ENCODE data around the gene SLC25A3.
"Not testable (repeated sequence)": the region's sequence is repeated elsewhere in the genome, so short reads cannot be mapped to it uniquely, and the experiment has no call there.

SLC25A3 gene

GRCh38 chr12:98593351-98594049, at the start of gene SLC25A3:
Gene SLC25A3, plus strand, starts transcription at chr12:98593686. Its CDS starts 293 bp downstream, at chr12:98593979.
- DNase-seq, result peak; percentile 98 to 99 (median 99)

DNA sequence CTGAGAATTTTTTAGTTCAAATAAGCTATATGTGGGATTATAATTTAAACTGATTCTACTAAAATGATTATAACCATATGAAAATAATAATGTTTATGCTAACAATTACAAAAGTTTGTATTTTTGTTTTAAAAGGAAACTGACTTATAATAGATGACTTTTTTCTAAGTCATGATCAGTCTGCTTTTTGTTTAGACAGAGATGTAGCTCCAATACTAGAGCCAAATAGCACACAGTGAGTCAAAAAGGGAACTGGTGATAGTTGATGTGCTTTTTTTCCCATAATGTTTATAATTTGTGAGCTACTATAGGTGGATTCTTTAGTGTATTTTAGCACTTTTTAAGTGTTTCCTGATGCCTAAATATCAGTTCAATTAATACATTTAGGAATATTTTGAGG, 49.8 kb upstream of the SLC25A3 start:
- no peak for DNase-seq

DNA sequence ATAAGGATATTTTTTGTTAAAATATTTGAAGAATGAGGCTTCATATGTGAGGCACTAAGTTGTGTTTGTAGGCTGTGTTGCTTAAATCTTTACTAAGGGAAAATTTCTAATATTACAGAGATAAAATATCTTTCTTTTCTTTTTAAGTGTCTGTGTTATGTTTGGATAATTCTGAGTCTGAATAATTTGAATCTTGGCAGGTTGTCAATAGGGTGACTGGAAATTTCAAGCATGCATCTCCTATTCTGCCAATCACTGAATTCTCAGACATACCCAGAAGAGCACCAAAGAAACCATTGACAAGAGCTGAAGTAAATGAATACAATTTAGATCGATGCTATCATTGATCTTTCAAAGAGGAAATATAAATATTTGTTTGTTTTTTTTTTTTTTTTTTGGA, 48.7 kb upstream of the SLC25A3 start:
- no peak for DNase-seq

- no peak for DNase-seq
These were observed 43.9 kb upstream of the SLC25A3 start for GRCh38 chr12:98549371-98550110.

DNA sequence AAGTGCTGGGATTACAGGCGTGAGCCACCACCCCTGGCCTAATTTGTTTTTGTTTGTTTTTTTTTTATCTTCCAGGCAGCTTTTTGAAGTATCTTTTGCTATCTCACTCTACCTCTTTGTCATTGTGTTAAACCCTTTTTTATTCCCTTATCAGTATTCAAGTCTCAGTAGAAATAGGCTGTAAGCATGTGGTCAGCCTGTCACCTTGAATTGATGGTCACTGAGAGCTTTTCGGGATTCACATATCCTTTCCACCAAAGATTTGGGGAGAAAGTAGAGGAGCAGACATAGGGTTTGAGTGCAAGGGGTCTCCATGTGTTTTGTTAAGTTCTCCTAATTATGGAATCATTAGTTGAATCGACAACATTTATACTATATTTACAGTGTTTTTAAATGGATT, 41.7 kb upstream of the SLC25A3 start:
- DNase-seq, result no peak

- not testable (repeated sequence) for DNase-seq
These were observed 35.4 kb upstream of the SLC25A3 start for GRCh38 chr12:98558097-98558496.

DNA sequence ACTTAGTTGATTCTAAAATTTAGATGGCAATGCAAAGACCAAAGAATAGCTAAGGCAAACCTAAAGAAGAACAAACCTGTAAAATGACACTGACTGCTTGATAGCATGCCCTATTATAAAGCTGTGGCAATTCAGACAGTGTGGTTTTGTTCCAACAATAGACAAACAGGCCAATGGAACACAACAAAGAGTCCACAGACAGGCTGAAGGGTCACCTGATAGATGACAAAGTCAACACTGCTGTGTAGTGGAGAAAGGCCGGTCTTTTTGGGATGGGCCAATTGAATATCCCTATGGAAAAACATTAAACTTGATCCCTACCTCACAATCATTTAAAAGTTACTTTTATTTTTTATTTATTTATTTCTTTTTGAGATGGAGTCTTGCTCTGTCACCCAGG, 33.8 kb upstream of the SLC25A3 start:
- DNase-seq, result peak in 1 of 3 experiments; percentile 6

DNA sequence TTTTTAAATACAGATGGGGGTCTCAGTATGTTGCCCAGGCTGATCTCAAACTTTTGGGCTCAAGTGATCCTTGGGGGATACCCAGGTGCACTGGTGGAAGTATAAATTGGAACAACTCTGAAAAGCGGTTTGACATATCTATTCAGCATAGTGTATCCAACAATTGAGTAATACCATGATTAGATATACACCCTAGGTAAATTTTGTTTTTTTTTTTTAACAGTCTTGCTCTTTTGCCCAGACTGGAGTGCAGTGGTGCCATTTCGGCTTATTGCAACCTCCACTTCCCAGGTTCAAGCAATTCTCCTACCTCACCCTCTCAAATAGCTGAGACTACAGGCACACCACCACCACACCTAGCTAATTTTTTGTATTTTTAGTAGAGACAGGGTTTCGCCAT, 31.6 kb upstream of the SLC25A3 start:
- DNase-seq, result no peak

DNA sequence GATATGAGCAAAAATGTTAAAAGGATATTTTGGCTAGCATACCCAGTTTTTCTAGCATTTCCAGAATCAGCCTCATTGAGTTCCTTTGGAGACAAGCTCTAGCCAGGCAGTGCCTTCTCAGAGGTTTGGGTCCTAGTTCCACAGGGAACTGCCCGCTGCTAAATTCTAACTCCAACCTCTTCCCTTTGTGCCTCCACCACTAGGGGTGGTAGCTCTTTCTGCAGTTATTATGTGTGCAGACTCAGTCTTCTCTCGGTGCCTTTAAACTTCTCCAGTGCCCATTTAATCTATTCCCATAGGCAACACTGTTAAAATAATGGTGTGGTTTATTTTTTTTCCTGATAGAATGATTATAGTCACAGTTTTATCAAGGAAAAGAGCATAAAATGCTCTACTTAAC, 21.5 kb upstream of the SLC25A3 start:
- DNase-seq, result no peak

DNA sequence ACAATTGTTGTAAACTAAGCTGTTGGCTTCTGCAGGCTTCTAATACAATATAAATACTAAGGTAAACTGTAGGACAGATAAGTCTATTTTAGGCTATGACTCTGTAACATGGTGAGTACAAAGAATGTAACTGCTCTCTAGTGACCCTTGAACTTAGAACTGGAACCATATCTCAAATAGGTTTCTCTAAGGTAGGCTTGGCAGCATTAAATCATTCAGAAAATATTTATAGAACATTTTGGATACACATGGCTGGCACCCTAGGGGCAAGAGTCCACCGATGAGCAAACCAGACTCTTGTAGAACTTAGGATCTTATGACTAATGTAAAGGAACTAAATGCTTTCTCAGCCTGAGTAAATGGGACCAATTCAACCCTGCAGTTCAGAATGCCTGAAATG, 19.4 kb upstream of the SLC25A3 start:
- no peak for DNase-seq

DNA sequence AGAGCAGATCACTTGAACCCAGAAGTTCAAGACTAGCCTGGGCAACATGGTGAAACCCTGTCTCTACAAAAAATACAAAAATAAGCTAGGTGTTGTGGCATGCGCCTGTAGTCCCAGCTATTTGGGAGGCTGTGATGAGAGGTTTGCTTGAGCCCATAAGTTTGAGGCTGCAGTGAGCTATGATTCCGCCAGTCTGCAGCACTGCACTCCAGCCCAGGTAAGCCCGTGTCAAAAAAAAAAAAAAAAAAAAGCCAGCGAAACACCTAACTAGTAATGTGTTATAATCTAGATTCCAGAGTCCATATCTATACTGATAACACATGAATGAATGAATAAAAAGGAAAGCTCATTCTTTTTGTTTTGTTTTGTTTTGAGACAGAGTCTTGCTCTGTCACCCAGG, 18.5 kb upstream of the SLC25A3 start:
- no peak for DNase-seq

DNA sequence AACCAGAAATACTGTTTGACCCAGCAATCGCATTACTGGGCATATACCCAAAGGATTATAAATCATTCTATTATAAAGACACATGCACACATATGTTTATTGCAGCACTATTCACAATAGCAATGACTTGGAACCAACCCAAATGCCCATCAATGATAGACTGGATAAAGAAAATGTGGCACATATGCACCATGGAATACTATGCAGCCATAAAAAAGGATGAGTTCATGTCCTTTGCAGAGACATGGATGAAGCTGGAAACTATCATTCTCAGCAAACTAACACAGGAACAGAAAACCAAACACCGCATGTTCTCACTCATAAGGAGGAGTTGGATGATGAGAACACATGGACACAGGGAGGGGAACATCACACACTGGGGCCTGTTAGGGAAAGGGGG, 16.7 kb upstream of the SLC25A3 start:
- DNase-seq, result not testable (repeated sequence)

GRCh38 chr12:98578392-98578791, 15.1 kb upstream of the SLC25A3 start:
- no peak for DNase-seq

DNA sequence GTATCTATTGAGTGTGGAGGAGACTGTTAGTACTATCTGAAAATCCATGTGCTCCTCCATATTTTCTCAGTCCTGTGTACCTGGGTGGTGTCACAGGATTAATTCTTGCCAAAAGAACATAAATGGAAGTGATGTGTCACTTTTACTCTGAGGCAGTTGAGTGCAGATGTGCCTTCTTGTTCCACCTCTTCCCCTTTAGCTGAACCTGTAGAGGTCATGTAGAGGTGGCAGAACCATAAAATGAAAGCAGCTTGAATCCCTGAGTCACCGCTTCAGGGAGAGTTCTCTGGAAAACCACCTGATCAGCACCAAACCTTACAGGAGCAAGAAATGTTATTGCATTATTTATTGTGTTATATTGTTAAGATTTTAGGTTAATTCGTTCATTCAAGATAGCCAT, 14.7 kb upstream of the SLC25A3 start:
- DNase-seq, result no peak

DNA sequence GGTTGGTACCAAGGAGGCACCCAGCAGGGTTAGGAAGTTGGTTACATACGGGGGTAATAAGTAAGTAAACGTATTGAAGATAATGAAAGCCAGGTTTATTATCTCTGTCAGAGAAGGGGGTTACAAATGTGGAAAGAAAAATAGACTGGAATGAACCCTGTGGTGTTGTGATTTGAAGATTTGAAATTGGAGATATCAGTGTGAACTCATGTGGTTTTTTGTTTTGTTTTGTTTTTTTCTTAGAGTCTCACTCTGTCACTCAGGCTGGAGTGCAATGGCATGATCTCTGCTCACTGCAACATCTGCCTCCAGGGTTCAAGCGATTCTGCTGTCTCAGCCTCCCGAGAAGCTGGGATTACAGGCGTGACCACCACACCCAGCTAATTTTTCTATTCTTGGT, 14.1 kb upstream of the SLC25A3 start:
- DNase-seq, result no peak

GRCh38 chr12:98579835-98580234, 13.7 kb upstream of the SLC25A3 start:
- no peak for DNase-seq

DNA sequence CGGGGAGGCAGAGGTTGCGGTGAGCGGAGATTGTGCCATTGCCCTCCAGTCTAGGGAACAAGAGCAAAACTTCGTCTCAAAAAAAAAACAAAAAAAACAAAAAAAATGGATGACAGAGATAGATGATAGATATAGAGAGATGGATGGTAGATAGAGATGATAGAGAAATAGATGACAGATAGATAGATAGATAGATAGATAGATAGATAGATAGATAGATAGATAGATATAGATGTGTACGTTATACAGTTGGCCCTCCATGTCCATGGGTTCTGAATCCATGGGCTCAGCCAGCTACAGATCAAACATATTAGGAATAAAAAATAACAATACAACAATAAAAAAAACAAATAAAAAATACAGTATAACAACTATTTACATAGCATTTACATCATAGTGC, 12.8 kb upstream of the SLC25A3 start:
- DNase-seq, result no peak

DNA sequence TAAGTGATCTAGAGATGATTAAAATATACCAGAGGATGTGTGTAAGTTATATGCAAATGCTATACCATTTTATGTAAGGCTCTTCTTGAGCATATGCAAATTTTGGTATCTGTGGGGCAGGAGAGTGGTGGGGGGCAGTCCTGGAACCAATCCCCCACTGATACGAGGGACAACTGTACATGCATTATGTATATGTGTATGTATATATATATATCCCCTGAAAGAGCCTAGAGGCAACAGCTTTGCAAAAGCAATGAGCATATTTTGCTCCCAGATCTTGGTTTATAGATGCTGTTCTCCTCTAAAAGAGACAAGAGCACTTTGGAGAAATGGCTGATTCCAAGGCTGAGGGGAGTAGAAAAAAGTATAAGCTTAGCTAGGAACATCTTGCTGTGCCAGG, 12.4 kb upstream of the SLC25A3 start:
- no peak for DNase-seq

DNA sequence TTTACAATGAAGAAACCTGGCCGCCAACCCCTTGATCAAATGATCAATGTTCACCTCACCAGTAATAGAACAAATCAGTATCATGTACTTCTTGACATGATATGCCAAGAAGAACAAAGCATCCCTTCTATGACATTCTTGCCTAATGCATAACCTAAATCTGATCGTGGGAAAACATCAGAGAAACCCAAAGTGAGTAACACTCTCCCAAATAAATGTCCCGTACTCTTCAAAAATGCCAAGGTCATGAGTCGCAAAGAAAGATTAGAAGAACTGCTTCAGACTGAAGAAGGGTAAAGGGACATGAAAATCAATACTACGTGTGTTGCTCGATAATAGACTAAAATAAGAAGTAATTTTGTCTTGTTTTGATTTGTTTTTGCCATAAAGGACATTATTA, 11.4 kb upstream of the SLC25A3 start:
- no peak for DNase-seq

DNA sequence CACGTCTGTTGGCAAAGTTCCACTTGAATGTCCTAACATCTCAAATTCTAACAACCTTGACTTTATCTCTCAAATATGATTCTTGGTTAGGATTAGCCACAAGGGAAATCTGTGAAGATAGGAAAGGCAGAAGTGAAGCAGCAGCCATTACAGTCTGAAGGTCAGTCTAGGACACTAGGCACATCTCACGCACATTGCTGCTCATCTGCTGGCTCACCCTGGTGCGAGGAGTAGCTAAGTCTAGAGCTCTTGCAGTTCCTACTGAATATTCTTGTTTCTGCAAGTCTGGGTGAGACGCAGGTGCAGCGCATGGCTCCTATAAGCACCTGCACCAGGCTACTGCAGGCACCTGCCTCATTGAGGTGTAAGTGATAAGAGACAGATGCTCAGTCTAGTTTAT, 6.4 kb upstream of the SLC25A3 start:
- DNase-seq, result peak in 2 of 3 experiments; percentile 19 to 96

DNA sequence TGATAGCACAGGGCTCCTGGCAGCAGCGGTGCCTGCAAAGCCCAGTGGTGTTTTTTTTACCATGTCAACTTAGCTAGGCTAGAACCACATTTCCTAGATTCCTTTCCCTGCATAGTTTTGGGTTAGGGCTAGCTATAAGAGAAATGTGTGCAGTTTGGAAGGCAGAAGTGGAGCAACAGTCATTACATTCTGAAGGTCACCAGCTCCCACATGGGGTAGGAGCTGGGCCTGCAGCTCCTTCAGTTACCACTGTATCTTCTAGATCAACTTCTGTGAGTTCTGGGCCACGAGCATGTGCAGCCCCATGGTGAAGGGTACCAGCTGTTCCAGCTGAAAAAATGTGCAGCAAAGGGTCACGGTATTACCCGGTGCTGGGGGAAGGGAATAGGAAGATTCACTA, 2.3 kb upstream of the SLC25A3 start:
- DNase-seq, result no peak

- no peak for DNase-seq
These were observed 612 bp upstream of the SLC25A3 start for GRCh38 chr12:98592825-98593322.

DNA sequence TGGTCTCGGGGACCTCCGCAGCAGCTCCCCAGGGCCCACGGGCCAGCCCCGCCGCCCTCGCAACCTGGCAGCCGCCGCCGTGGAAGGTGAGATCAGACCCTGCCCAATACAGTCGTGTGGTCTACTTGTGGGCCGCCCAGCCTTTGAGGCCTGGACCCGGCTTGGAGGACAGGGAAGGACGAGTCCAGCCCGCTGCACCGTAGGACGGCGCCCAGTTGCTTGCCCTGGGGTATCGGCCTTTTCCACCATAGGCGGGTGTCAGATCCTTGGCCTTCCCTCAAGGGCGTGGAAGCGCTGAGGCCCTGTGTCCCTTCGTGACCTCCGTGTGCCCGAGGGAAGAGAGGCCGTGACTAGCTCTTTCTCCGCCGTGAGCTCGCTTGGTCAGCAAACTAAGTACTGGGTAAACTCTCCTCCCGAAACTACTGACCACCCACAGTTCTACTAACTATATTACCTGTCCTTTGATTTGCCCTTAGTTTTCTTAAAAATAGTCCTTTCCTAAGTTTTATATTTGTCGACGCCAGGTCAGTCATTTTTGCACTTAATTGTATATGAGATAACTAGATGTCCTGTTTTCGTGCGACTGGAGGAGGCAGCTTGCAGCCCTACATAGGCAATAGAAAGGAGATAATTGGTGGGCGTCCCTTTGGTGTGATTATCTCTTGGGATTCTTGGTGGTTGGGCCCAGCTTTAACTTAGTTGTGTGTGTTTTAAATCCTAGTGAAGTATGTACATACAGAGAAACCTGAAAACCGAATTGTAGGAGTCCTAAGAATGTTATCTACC, 757 bp downstream of the SLC25A3 start:
- DNase-seq, result peak in 2 of 3 experiments; percentile 70 to 73

Measured in NCI-H1417 (cell line).